GM18951 (cell line): ENCODE results near the gene BLM.

Experiments
- POLR2A ChIP-seq: IDR thresholded peaks from 4 replicates; pipeline ENCODE4 v1.6.1; 2011; ENCODE audit warnings: mild to moderate bottlenecking; ENCODE audit not compliant: insufficient read length, insufficient read depth; ENCODE audit errors: extremely low read depth
- in situ Hi-C: fragments of 300-500 bp; cut with MboI; formaldehyde crosslinking; loops from one replicate; pipeline ENCODE4 v1.12.0; 2022; ENCODE audit warnings: low sequenced_read_pairs, mixed read lengths, inconsistent platforms; ENCODE audit not compliant: unreplicated experiment

BLM gene

DNA sequence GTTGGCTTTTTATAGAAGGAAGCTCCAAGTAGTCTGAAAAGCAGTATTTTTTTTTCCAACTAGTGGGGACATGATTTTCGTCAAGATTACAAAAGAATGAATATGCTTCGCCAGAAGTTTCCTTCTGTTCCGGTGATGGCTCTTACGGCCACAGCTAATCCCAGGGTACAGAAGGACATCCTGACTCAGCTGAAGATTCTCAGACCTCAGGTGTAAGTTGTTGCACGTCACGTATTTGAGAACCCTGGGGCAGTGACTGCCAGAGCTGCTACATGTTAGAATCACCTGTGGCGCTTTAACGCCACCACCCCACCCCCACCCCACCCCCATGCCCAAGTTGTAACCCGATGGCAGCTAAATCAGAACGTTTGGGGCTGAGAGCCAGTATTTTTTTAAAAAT, 52.2 kb downstream of the BLM start:
- in situ Hi-C loops: no loop called here
- no peak for TF ChIP-seq POLR2A

DNA sequence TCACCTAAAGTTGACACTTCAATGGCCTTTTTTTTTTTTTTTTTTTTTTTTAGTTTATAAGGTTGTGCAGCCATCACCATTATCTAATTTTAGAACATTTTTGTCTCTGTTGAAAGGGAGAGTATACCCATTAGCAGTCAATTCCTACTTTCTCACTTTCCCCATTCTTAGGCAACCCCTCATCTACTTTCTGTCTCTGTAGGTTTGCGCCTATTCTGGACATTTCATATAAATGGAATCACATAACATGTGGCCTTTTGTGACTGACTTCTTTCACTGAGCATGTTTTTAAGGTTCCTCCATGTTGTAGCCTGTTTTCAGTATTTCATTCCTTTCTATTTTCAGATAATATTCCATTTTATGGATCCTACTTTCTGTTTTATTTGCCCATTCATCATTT, 56.3 kb downstream of the BLM start:
- no peak for TF ChIP-seq POLR2A
- in situ Hi-C loops: no loop called here

DNA sequence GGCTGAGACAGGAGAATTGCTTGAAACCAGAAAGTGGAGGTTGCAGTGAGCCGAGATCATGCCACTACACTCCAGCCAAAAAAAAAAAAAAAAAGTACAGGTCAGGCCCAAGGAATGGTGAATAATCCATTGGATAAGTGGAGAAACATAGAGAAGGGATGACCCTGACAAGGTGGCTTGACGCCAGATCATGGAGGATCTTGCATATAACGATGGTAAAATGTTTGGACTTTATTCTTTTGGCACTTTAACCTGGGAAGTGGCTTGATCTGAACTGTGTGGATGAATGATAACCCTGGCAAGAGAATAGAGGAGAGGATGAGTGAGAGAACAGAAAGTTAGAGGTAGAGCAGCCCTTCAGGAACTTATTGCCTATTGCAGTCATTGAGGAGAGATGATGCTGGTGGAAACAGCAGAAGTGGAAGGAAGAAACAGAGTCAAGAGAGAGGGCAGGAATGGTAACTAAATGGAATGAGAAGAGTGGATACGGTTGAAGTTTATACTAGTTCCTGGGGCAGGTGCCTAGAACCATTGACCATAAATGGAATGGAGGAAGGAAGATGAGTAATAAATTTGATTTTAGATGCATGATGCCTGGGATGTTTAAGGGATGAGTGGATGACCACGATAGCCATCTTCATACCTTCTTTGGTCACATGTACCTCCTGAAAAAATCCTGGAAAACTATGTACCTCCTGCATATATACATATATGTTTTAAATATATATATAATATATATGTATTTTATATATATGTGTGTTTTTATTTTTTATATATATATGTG, 57.8 kb downstream of the BLM start:
- in situ Hi-C loops: no loop called here
- TF ChIP-seq POLR2A: no peak

DNA sequence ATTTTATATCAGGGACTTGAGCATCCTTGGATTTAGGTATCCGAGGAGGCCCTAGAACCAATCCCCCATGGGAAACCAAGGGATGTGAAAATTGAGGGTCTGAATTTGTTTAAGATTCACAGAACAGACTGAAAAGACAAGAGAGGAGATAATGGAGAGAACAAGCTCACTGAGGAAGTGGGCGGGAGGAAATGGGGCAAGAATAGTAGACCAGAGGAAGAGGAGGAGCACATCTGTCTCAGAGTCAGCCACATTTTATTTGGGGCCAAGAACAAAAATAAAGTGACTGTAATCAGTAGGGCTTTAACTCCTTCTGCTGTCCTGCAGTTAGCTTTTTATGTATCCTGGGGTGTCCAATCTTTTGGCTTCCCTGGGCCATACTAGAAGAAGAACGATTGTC, 63.8 kb downstream of the BLM start:
- TF ChIP-seq POLR2A: no peak

DNA sequence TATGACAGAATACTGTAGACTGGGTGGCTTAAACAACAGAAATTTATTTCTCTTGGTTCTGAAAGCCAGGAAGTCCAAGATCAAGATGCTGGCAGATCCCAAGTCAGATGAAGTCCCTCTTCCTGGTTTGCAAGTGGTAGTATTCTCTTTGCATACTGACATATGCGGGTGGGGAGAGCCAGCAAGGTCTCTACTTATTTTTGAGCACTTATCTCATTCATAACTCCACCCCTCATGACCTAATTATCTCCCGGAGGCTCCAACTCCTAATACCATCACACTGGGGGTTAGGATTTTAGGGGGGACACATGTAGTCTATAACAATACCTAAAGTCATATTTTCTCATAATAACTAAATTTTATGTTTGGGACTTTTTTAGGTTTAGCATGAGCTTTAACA, 65.3 kb downstream of the BLM start:
- in situ Hi-C loops: no loop called here
- TF ChIP-seq POLR2A: no peak

More for the DNA sequence above, 63.8 kb downstream of the BLM start:
- in situ Hi-C loops: no loop called here

DNA sequence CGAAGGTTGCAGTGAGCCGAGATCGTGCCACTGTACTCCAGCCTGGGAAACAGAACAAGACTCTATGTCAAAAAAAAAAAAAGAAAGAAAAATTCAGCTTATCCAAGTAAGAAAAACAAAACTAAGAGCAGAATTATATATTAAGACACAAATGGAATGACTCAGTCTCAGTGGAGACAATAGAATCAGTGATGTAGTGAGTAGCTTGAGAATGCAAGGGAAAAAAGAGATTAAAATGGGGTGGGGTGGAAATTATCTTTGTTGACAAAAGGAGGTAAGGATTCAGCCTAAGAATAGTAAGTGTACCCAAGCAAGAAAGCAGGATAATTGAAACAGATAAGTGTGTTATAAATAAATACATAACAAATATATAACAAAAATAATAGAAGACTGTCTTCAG, 70.7 kb downstream of the BLM start:
- in situ Hi-C loops: no loop called here
- no peak for TF ChIP-seq POLR2A

DNA sequence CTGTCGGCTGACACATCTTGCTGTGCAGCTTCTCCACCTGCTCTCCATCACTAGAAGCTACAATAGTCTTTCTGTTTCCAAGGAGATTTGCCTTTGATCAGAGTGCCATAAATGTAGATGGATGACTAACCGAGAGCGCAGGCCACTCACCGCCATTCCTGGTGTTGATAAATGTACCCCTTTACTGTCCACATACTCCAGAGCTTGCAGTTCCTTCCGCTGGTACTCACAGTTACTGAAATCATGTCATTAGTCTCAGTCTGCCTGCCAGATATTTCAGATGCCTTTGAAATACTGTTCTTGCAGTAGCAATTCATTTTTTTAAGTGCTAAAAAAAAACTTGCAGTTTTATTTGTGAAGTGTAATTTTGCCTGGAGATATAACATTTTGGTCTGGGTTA, 72.3 kb downstream of the BLM start:
- TF ChIP-seq POLR2A: no peak
- in situ Hi-C loops: no loop called here

DNA sequence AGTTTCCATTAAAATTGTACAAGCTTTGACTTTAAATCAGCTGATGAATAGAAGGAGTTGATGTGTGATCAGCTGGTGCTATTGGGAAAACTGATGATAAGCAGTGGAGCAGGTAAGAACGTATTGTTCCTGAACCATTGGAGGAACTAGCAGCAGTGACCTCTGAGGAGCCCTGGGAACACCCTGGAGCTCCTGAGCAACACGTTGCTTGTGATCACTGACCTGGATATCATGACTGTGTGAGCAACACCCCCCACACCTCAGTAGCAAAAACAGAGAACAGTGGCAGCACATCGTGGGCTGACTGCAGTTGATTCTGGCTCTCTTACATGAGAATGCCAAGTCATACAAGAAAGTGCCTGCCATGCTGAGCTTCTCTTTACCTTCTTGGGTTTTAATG, 72.9 kb downstream of the BLM start:
- TF ChIP-seq POLR2A: no peak
- in situ Hi-C loops: no loop called here

DNA sequence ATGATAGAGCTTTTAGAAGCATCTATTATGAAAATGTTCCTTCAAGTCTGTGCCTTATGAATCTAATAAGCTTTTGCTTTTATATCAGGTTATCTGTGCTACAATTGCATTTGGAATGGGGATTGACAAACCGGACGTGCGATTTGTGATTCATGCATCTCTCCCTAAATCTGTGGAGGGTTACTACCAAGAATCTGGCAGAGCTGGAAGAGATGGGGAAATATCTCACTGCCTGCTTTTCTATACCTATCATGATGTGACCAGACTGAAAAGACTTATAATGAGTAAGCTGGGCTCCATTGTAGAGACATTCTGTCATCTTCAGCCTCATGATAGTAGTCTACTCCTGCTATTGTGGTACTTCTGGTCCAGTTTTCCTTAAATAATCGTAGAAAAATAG, 73.4 kb downstream of the BLM start:
- in situ Hi-C loops: no loop called here

DNA sequence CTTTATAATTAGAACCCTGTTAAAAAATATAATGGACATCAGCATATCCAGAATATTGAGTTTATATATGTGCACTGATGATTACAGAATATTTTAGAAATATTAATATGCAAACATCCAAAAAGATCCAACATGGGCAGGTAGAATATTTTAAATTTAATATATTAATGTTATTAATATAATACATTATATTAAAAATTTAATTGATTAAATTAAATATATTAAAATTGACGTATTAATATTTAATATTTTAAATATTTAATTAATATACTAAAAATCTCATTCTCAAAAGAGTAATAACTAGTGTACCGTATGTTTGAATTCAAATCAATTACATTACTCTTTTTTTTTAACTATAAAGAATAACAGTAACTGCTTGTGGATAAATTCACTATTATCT, 77.4 kb downstream of the BLM start:
- in situ Hi-C loops: no loop called here

More for the DNA sequence above, 73.4 kb downstream of the BLM start:
- TF ChIP-seq POLR2A: no peak

DNA sequence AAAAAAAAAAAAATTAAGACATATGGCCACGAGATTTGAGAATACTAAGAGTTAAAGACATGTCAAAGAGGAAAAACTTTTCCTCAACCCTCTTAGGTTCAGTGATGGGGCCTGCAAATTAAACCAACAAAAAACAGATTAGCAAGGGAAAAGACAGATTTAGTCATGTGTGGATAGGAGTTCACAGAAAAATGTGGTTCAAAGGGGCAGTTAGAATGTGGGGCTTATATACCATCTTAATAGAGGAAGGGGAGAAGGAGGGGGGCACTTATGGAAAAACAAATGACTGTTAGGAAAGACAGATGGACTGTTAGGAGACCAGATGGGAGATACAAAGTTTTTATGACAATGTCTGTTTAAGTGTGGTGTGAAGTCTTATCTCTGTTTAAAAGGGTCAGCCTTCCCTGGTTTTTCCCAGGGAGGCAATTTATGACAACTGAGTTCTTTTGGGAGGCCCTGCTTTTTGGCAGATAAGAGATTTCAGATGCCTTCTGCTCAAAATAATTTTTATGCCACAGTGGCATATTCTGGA, 82.6 kb downstream of the BLM start:
- in situ Hi-C loops: no loop called here
- no peak for TF ChIP-seq POLR2A

More for the DNA sequence above, 77.4 kb downstream of the BLM start:
- TF ChIP-seq POLR2A: no peak

DNA sequence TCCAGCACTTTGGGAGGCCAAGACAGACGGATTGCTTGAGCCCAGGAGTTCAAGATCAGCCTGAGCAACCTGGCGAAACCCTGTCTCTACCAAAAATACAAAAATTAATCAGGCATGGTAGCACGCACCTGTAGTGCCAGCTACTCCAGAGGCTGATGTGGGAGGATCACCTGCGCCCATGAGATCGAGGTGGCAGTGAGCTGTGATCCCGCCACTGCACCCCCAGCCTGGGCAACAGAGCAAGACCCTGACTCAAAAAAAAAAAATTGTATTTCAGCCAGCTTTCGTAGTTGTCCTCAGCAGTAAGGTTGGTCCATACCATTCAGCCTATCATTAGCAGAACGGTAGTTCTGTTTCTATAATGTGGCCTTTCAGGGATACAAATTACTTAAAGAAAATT, 84.7 kb downstream of the BLM start:
- in situ Hi-C loops: no loop called here
- TF ChIP-seq POLR2A: no peak

DNA sequence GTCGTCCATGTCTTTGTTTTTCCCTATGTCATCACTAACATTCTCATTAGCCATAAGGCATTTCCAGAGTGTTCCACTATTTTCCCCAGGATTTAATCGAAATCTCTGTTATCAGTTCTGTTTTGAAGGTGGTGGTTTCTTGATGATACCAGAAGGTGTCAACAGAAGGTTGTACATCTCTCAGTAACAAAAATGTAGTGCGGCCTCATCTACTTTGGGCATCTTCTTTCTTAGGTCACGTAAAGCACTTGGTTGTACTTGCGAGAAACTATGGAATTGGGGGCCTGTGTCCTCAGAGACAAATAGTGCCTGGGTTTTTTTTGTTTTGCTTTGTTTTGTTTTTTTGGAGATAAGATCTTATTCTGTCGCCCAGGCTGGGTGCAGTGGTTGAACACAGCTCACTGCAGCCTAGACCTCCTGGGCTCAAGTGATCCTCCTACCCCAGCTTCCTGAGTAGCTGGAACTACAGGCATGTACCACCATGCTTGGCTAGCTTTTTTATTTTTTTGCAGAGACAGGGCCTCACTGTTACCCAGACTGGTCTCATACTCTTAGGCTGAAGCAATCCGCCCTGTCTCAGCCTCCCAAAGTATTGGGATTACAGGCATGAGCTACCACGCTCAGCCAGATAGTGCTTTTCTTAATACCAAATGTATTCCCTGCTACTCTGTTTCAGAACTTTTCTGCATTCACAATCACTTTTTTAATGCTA, 90.1 kb downstream of the BLM start:
- no peak for TF ChIP-seq POLR2A
- in situ Hi-C loops: no loop called here

DNA sequence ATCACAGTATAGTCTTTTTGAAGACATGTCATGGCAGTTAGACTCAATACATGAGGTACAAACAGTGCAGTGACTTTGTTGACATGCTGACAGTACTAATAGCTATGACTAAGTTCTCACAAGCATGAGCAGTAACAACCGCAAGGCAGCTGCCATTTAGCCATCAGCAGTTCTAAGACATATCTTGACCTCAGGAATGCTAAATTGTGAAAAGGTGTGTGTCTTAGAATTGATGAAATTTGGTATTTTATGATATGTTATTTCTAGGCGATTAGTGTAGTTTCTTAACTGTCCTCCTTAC, 90.6 kb downstream of the BLM start:
- in situ Hi-C loops: no loop called here
- no peak for TF ChIP-seq POLR2A

DNA sequence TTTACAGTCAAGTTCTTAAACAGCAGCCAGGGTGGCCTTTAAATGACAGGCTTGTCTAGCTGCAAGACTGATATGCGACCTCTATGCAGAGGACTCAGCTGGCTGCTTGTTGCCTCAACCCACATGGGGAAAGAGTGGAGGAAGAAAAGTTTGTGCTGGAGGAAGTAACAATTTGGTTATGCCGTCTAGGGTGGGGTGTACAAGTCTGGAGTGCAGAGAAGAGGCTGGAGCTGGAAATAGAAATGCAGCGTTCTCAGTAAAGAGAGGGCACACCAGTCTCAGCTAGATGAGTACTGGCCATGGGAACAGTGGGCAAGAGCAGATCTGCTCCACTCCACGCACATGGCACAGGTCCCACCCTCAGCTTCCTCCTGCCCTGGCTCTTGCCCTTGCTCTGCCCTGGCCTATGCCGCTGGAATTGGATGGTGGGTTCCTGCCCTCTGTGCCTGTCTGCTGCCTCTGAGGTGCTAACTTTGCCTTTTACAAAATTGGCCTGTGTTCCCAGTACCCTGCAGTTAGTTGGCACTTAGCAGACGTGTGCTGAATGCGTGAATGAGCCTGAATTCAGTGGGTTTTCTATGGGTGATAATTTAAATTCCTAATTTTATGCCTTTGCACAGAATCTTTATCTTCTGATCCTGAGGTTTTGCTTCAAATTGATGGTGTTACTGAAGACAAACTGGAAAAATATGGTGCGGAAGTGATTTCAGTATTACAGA, 91.5 kb downstream of the BLM start:
- no peak for TF ChIP-seq POLR2A
- in situ Hi-C loops: no loop called here
